Measurements from ENCODE around the gene CFAP299.

DNA sequence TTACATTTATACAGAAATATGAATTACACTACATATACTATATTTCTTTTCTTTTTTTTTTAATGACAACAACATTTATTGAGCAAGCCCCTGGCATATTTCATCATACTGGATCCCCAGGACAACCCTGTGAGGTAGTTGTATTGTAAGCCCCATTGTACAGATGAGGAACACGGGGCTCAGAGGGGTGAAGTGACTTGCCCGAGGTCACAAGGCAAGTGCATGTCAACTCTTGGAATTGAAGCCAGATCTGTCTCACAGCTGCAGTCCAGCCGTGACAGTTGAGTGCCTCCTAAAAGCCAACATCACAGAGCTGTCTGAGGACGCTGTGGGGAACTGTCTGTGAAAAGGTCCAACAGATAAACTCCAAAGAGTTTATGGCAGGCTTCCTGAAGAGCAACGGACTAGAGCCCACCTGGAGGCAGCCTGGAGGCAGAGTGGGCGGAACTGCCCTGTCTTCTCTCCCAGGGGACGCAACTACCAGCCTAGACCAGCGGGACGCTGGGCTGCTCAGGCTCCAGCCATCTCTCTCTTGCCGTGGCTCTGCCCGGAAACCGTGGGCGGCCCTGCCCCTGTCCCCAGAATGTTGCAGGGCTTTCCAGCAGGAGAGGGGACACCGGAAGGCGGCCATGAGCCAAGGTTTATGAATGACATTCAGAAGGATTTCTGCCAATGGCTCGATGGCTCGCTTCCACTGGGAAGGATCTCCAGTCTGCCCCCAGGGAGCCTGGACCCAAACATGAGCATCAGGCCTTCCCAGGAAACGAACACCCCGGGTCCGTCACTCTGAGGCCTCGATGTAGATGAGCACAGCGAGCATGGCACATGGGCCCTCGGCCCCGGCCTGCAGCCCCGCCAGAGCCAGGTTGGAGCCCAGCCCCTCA is 50.1 kb downstream of the CFAP299 start:
- TF ChIP-seq, protein P1, sequence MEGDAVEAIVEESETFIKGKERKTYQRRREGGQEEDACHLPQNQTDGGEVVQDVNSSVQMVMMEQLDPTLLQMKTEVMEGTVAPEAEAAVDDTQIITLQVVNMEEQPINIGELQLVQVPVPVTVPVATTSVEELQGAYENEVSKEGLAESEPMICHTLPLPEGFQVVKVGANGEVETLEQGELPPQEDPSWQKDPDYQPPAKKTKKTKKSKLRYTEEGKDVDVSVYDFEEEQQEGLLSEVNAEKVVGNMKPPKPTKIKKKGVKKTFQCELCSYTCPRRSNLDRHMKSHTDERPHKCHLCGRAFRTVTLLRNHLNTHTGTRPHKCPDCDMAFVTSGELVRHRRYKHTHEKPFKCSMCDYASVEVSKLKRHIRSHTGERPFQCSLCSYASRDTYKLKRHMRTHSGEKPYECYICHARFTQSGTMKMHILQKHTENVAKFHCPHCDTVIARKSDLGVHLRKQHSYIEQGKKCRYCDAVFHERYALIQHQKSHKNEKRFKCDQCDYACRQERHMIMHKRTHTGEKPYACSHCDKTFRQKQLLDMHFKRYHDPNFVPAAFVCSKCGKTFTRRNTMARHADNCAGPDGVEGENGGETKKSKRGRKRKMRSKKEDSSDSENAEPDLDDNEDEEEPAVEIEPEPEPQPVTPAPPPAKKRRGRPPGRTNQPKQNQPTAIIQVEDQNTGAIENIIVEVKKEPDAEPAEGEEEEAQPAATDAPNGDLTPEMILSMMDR (IDR thresholded peaks at IDR 0.05): no peak
- no peak for TF ChIP-seq ZFX (IDR thresholded peaks at IDR 0.05; ENCODE audit: borderline replicate concordance)
